Mesothelial cell of epicardium (in vitro differentiated cells): ENCODE data around the gene MLKL. TPM values are rescaled to one million over a fixed set of nuclear protein-coding genes. Genes with fewer than 3 reads are reported as not detected.

Source experiments
- DNase-seq, 2 experiments: peaks; one replicate each; pipeline ENCODE4 v3.0.0; 2021; ENCODE audit warnings: low spot score in 2 of 2; ENCODE audit not compliant: unreplicated experiment in 2 of 2
- H3K27ac Mint-ChIP-seq: 2 replicates; pipeline ENCODE4 v1.8.0; 2021; ENCODE audit warnings: mixed read lengths
- H3K27me3 Mint-ChIP-seq: 2 replicates; pipeline ENCODE4 v1.8.0; 2021; ENCODE audit warnings: low read depth, mixed read lengths
- H3K36me3 Mint-ChIP-seq: 2 replicates; pipeline ENCODE4 v1.8.0; 2021; ENCODE audit warnings: mixed read lengths
- H3K4me1 Mint-ChIP-seq: 2 replicates; pipeline ENCODE4 v1.8.0; 2021; ENCODE audit warnings: mixed read lengths
- H3K4me3 Mint-ChIP-seq: 2 replicates; pipeline ENCODE4 v1.8.0; 2021; ENCODE audit warnings: mild to moderate bottlenecking, moderate library complexity, mixed read lengths
- H3K9me3 Mint-ChIP-seq: 2 replicates; pipeline ENCODE4 v1.8.0; 2021; ENCODE audit warnings: mixed read lengths
- total RNA-seq: library from RNA; stranded (reverse); gene quantifications from 3 replicates; pipeline ENCODE4 v1.2.1, GENCODE V29; 2021
- TF ChIP-seq, protein P1 (sequence below): fragments of 200-600 bp; sonication (generic); IDR thresholded peaks from one replicate; pipeline ENCODE4 v1.5.0; 2021; ENCODE audit warnings: antibody characterized with exemption; ENCODE audit not compliant: unreplicated experiment

MLKL gene
- total RNA-seq, 1 donor from 2014 or later, result not detected

DNA sequence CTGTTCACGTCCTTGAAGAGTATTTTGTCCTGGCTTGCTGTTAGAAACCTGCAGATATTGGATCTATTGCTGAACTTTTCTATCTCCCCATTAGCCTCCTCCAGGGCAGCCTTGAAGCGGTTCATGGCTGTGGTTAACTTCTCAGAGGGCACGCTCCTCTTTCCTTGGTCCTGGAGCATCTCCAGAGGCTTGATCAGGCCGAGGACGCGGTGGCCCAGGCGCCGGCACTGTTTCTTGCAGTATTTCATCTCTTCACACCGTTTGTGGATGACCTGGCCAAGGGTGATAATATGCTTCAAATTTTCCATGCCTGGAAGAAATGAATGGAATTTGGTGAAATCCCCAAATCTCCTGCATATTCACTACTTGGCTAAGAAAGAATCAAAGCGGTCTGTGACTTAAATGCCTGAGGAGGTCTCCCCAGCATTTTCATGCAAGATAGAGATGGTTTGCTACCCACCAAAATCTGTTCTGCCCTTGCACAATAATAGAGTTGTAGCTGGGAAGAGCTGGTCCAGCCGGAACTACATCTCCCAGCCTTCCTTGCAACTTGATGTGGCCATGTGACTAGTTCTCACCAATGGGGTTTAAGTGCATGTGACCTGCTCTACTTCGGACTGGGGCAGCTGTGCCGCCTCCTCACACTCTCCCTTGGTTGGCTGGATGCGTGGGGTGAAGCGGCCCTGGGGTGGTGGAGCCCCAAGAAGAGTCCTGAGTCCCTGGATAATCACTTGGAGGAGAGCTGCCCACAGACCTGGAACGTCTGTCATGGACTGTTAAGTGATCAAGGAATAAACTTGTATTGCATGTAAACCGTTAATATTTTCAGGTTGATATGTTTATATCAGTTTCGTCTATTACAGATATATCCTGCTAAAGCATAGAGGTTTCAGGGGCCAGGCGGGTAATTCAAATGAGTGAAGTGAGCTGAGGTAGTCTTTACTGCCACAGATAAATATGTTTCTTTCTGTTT, 4.9 kb downstream of the MLKL start:
- DNase-seq, result peak; percentile 61 to 62
- TF ChIP-seq, protein P1, sequence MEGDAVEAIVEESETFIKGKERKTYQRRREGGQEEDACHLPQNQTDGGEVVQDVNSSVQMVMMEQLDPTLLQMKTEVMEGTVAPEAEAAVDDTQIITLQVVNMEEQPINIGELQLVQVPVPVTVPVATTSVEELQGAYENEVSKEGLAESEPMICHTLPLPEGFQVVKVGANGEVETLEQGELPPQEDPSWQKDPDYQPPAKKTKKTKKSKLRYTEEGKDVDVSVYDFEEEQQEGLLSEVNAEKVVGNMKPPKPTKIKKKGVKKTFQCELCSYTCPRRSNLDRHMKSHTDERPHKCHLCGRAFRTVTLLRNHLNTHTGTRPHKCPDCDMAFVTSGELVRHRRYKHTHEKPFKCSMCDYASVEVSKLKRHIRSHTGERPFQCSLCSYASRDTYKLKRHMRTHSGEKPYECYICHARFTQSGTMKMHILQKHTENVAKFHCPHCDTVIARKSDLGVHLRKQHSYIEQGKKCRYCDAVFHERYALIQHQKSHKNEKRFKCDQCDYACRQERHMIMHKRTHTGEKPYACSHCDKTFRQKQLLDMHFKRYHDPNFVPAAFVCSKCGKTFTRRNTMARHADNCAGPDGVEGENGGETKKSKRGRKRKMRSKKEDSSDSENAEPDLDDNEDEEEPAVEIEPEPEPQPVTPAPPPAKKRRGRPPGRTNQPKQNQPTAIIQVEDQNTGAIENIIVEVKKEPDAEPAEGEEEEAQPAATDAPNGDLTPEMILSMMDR, result no peak
- Mint-ChIP-seq H3K4me3 (peak overlapping the region; percentile 91), H3K27me3 (peaks cover 30% of the 10 kb centered on the region), H3K9me3 (no peaks in the 10 kb centered on the region), H3K4me1 (peaks cover 5% of the 10 kb centered on the region), H3K36me3 (no peaks in the 10 kb centered on the region), H3K27ac (peak overlapping the region; percentile 80)

DNA sequence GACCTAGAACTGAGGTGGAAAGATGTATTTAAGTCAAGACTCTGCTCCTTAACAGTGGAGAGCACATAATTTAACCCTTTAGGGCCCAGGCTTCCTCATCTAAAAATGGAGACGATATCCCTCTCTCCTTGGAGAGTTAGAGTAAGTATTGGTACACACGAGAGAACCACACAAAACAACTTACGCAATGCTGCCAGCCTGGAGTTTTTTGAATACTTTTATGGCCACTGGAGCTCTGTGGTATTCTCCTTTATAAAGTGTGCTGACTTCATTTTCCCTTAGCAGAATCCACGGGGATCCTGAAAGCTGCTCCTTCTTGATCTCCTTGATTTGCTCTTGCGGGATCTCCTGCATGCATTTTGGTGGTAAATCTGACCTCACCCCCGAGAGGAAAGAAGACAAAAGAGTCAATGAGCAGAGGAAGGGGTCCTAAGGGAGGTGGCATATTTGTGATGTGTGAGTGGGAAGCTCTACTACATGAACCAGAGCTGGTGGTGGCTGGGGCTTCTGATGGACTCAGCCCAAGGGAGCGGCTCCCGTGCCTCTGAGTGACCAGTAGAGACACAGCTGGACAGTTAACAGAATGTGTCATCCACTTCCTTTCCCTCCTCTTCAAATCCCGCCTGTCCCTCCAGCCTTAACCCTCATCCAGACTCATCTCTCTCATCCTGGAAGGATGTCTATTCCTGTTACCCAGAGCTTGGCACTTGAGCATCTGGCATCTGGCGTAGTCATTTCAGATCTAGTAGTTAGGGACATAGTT, 9.4 kb downstream of the MLKL start:
- TF ChIP-seq, protein P1, result no peak

DNA sequence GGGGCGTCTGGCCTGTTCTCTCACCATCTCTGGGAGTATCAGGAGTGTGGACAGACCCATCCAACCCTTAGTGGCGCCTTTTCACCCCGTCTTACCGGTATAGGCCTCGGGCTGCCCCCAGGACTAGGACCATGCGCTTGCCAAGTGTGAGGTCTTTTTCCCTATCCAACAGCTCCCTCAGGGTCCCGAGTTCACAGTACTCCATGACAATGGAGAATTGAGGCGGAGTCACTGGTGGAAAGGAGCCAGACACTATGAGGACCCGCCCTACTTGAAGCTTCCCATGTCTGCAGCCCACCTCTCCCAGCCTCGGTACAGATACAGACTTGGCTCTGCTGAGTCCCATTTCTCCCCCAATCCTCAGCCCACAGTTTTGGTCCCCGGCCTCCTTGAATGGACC, 18.1 kb downstream of the MLKL start:
- H3K27ac Mint-ChIP-seq, result no peak overlapping the region
- DNase-seq, result no peak
- TF ChIP-seq, protein P1, result no peak
- peaks cover 1% of the 10 kb centered on the region for H3K4me1 Mint-ChIP-seq
- H3K36me3 Mint-ChIP-seq, result no peaks in the 10 kb centered on the region
- peaks cover 5% of the 10 kb centered on the region for H3K27me3 Mint-ChIP-seq
- H3K4me3 Mint-ChIP-seq, result no peak overlapping the region
- no peaks in the 10 kb centered on the region for H3K9me3 Mint-ChIP-seq

More for the DNA sequence above, 9.4 kb downstream of the MLKL start:
- Mint-ChIP-seq H3K4me3 (no peak overlapping the region), H3K27me3 (peaks cover 29% of the 10 kb centered on the region), H3K36me3 (no peaks in the 10 kb centered on the region), H3K4me1 (peaks cover 4% of the 10 kb centered on the region), H3K27ac (no peak overlapping the region), H3K9me3 (peaks cover 7% of the 10 kb centered on the region)
- DNase-seq, result no peak

DNA sequence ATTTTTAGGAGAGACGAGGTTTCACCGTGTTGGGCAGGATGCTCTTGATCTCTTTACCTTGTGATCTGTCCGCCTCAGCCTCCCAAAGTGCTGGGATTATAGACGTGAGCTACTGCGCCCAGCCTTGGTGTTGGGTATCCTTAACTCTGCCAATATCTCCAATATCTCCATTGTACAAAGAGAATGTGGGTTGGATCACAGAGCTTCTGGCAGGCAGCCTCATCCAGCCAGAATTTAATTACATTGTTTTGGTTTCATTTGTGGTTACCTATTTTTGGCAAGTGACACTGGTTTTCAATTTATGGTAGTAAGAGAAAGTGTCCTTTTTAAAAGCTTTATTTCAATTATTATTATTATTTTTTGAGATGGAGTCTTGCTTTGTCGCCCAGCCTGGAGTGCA, 20.0 kb downstream of the MLKL start:
- peaks cover 15% of the 10 kb centered on the region for H3K27me3 Mint-ChIP-seq
- DNase-seq, result no peak
- H3K27ac Mint-ChIP-seq, result no peak overlapping the region
- no peak overlapping the region for H3K4me3 Mint-ChIP-seq
- H3K9me3 Mint-ChIP-seq, result no peaks in the 10 kb centered on the region
- peaks cover 1% of the 10 kb centered on the region for H3K4me1 Mint-ChIP-seq
- TF ChIP-seq, protein P1, result no peak
- no peaks in the 10 kb centered on the region for H3K36me3 Mint-ChIP-seq

- H3K4me3 Mint-ChIP-seq, result no peak overlapping the region
- peaks cover 22% of the 10 kb centered on the region for H3K27me3 Mint-ChIP-seq
- no peak for DNase-seq
- H3K9me3 Mint-ChIP-seq, result no peaks in the 10 kb centered on the region
- H3K36me3 Mint-ChIP-seq, result no peaks in the 10 kb centered on the region
- H3K4me1 Mint-ChIP-seq, result peaks cover 1% of the 10 kb centered on the region
- no peak overlapping the region for H3K27ac Mint-ChIP-seq
- TF ChIP-seq, protein P1, result no peak
These were observed 20.7 kb downstream of the MLKL start for GRCh38 chr16:74679983-74680382.
